Smooth muscle cell of the brain vasculature (primary cell): ENCODE results near the gene RDH16.
"Not testable (repeated sequence)": the region's sequence is repeated elsewhere in the genome, so short reads cannot be mapped to it uniquely, and the experiment has no call there.

Source experiments
- DNase-seq: peaks from one replicate; pipeline ENCODE4 v3.0.0-alpha.2; 2012; ENCODE audit warnings: low read depth, low spot score

RDH16 gene

DNA sequence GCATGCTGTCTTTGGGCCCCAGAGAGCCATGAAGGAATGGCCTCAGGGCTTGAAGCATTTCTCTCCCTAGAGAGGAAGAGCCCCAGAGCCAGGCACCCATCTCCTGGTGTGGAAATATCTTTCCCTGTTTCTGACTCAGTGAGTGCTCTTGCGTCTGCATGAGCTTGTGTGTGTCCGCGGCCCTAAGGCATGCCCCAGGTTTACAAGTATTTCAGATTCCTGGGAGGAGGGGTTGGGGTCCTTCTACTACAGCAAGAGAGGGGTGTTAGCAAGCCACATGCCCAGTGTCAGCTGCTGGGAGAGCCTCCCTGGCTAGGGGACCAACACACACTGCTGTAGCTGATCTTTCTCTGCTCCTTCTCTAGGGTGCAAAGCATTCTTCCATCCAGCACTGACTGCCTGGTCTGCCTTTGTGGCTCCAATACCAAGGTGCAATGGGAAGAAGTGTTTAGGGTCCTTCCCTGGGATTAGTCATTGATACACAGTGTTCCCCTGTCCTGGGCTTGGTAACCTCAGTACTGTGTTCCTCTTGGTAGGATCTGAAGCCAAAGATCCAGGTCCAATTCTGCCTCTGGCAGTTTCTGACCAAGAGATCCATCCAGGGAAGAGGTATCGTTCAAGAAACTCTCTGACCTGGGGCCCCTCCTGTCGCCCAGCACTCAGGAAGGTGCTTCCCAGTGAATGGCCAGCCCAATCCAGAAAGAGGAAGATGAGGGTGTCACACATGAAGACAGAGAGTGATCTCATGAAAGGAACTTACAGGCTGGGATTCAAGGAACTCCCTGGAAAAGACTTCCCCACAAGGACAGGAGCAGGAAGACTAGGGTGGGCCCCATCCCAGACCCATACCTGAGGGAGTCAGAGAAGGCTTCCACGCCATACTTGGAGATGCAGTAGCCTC, 3.1 kb downstream of the RDH16 start:
- no peak for DNase-seq

- DNase-seq: no peak
Measured at GRCh38 chr12:56953314-56953713, 4.1 kb downstream of the RDH16 start.

- no peak for DNase-seq
Measured at GRCh38 chr12:56951582-56952339, 5.6 kb downstream of the RDH16 start.

DNA sequence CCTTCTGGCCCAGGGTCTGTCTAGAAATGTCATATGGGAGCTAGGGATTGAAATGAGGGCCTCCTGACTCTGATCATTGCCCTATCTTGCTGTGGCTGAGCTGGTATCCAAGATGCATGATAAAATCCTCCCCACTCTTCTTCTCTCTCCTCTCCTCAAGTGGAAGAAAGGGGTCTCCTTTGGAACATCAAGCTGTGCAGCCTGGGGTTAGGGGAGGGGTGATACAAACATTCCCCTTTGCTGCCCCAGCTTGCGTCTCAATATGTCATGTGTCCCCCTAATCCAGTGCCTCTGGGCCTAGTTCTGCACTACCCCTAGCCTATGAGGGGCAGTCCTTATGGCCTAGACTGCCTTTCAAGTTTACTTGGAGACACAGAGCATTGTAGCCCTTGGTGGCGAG, 8.5 kb downstream of the RDH16 start:
- no peak for DNase-seq

DNA sequence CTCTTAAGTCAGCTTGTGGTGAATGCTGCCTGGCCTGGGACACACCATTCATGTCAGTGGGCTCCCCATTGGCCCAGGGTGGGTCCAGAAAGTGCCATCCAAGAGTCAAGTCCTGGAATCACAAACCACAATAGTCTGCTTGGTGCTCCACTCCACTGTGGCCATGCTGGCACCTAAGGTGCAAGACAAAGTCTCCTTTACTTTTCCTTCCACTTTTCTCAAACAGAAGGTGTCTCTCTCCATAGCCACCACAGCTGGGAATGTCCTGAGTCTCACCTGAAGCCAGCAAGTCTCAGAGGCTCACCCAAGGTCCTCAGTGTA, 9.0 kb downstream of the RDH16 start:
- DNase-seq: no peak

DNA sequence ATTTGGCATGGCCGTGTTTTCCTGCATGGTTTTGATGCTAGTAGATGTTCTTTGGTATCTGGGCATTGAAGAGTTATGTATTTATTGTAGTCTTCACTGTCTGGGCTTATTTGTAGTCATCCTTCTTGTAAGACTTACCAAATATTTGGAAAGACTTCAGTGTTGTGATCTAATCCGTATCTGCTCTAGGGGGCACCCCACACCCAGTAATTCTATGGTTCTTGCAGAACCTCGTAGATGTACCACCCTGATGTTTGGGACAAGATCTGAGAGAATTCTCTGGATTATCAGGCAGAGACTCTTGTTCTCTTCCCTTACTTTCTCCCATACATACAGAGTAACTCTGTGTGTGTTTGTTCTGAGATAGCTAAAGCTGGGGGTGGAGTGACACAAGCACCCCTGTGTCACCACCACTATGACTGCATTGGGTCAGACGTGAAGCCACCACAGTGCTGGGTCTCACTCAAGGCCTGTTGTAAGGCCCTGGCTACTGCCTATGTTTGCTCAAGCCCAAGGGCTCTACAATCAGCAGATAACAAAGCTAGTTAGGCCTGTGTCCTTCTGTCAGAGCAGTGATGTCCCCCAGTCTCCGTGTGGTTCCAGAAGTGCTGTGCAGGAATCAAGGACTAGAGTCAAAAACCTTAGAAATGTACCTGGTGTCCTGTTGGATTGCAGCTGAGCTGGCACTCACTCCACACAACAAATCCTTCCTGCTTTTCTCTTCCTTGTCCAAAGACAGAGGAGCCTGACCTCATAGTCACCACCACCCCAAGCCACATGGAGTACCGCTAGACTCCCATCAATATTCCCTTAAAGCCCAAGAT, 9.6 kb downstream of the RDH16 start:
- no peak for DNase-seq

DNA sequence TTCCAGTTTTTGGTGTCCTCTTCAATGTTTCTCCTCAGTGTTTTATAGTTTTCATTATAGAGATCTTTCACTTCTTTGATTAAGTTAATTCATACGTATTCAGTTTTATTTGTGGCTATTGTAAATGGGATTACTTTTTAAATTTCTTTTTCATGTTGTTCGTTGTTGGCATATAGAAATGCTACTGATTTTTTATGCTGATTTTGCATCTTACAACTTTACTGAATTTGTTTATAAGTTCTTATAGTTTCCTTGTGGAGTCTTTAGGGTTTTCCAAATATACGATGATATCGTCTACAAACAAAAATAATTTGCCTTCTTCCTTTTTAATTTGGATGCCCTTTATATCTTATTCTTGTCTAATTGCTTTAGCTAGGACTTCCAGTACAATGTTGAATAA, 13.5 kb downstream of the RDH16 start:
- DNase-seq: no peak

DNA sequence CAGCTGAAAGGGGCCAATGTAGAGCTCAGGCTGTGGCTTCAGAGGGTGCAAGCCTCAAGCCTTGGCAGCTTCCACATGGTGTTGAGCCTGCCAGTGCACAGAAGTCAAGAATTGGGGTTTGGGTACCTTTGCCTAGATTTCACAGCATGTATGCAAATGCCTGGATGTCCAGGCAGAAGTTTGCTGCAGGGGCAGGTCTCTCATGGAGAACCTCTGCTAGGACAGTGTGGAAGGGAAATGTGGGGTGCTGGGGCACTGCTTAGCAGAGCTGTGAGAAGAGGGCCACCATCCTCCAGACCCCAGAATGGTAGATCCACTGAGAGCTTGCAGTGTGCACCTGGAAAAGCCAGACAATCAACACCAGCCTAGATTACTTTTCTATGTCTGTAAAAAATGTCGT, 14.0 kb downstream of the RDH16 start:
- not testable (repeated sequence) for DNase-seq

GRCh38 chr12:56941299-56942017, 15.9 kb downstream of the RDH16 start:
- peak; percentile 21 for DNase-seq

- DNase-seq: not testable (repeated sequence)
Measured at GRCh38 chr12:56940942-56941298, 16.5 kb downstream of the RDH16 start.

- no peak for DNase-seq
Measured at GRCh38 chr12:56935752-56936151, 21.7 kb downstream of the RDH16 start.

DNA sequence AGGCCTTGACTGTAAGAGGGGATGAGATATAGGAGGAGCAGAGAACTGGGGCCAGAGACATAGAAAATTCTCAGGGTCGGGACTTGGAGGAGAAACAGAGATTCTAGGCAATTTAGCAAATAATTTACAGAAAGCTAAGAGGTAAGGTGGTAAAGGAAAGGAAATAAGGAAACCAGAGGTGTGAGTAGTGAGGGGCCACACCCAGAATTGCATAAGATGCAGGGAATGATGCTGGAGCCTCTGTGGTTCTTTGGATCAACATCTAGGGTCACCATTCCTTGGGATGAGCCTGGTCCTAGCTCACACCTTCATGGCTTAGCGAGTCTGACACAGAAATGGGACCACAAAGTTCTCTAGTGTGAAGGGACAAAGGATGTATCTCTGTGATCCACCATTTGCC, 22.3 kb downstream of the RDH16 start:
- no peak for DNase-seq

DNA sequence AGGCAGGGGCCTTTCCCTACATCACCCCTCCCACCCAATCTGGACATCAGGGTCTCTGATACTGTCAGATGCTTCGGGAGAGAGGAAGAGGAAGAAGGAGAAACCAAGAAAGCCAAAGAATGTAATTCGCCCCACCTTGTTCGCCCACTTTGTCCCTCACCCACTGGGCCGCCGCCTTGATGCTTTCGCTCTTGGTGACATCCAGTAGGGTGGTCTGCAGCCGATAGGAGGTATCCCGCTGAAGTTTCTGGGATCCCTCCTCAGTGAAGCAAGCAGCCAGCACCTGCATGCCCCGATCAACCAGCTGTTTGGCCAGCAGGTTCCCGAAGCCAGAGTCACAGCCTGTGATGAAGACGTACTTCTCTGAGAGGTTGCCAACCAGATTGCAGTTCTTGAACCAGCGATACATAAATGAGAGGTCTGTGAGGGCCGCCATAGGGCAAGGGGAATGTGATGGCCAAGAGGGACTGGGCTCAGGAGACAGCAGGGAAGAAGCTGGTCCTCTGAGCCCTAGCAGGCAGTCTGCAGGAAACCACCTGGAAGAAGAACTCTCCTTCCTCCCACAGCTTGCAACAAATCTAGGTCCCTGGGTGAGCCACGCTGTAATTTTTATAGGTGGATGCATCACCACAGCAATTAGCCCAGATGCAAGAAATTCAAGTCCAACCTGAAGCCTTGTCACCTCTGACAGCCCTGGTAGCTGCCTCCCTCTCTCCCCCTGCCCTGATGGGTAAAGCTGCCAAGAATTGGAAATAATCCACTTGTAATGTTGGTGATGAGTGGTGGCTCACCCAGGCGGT, 23.4 kb downstream of the RDH16 start, which contains the start of gene SDR9C7:
SDR9C7 (minus strand) TSS at position 583 of the 800 bp plus-strand sequence; CDS start at position 436, 147 bp downstream.
- no peak for DNase-seq

DNA sequence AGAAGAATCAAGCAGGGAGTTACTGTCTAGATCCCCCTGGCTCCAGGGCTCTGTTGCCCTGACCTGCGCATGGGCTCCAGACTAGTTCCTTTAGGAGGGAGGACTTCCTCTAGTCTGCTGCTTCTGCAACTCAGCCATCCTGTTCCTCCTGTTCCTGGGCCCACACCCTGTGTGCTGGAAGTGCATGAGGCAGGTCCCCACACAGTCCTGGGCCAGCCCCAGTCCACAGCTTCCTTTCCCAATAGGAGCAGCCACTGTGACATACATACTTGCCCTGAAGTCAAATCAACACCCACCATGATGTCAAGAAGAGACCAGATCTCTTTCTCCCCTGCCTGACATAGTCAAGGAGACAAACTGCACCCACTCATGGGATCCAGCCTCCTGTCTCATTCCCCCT, 24.5 kb downstream of the RDH16 start:
- DNase-seq: no peak

- DNase-seq: no peak
Measured at GRCh38 chr12:56932146-56932545, 25.3 kb downstream of the RDH16 start.

- DNase-seq: no peak
Measured at GRCh38 chr12:56931474-56931978, 25.9 kb downstream of the RDH16 start.

DNA sequence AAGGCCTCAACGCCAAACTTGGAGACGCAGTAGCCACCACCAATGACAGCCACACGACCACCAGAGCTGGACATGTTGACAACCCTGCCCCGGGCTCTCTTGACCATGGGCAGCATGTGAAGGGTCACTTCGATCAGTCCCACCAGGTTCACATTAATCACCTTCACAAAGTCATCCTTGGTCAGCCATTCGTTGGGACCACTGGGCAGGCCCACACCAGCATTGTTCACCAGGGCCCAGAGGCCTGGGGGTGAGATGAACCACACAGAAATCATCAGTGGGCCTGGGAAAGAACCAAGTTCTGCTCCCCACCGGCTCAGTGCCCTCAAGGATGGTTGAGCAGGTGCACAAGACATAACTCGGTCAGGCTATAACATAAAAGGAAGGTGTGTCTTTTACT, 27.2 kb downstream of the RDH16 start:
- DNase-seq: no peak

DNA sequence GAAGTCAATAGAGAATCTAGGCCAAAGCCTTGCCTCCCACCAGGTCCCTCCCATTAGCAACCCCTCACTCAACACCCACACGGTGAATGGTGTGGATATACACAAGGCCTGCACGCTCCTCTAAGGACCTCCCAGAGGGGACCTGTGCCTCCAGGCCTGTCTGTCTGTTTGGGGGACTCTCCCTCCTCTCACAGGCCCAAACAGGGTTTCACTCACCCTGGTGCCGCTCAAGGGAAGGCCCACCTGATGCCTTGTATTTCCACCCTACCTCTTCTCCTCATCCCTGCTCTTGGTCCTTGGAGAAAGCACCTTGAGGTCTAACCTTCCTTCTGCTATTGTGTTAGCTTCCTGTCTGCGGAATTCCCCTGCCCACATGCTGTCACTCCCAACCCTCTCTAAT, 27.6 kb downstream of the RDH16 start:
- no peak for DNase-seq

GRCh38 chr12:56928262-56928661, 29.1 kb downstream of the RDH16 start:
- no peak for DNase-seq

- no peak for DNase-seq
Measured at GRCh38 chr12:56927281-56927680, 30.1 kb downstream of the RDH16 start.
